HCEC 1CT (cell line): Measurements from ENCODE around the gene SLC50A1.
"Not testable (repeated sequence)": the region's sequence is repeated elsewhere in the genome, so short reads cannot be mapped to it uniquely, and the experiment has no call there.

Source experiments
- DNase-seq: peaks from one replicate; pipeline ENCODE4 v3.0.0-alpha.2; 2017

Gene SLC50A1

GRCh38 chr1:155137154-155137949, 1.7 kb downstream of the SLC50A1 start:
- DNase-seq = no peak

- peak; percentile 70 for DNase-seq
These were observed 4.4 kb downstream of the SLC50A1 start, which contains the start of gene DPM3 for GRCh38 chr1:155139895-155140629. DPM3 (minus strand) TSS chr1:155140531; CDS start chr1:155140240, 291 bp downstream.

GRCh38 chr1:155140630-155140953, 4.9 kb downstream of the SLC50A1 start:
- no peak for DNase-seq

GRCh38 chr1:155141749-155142148, 6.1 kb downstream of the SLC50A1 start:
- no peak for DNase-seq

GRCh38 chr1:155145491-155145890, 9.8 kb downstream of the SLC50A1 start:
- DNase-seq = no peak

- DNase-seq = not testable (repeated sequence)
These were observed 20.5 kb downstream of the SLC50A1 start for GRCh38 chr1:155155996-155156643.

GRCh38 chr1:155158991-155159390, 23.3 kb downstream of the SLC50A1 start:
- no peak for DNase-seq

- DNase-seq = no peak
These were observed 24.5 kb downstream of the SLC50A1 start for GRCh38 chr1:155160128-155160527.

GRCh38 chr1:155162631-155163030, 27.0 kb downstream of the SLC50A1 start:
- not testable (repeated sequence) for DNase-seq

GRCh38 chr1:155163785-155164184, 28.1 kb downstream of the SLC50A1 start:
- not testable (repeated sequence) for DNase-seq

GRCh38 chr1:155164625-155165024, 29.0 kb downstream of the SLC50A1 start:
- not testable (repeated sequence) for DNase-seq

GRCh38 chr1:155166051-155166470, 30.4 kb downstream of the SLC50A1 start:
- no peak for DNase-seq

GRCh38 chr1:155166471-155167165, 31.0 kb downstream of the SLC50A1 start:
- no peak for DNase-seq

GRCh38 chr1:155167166-155168104, 31.8 kb downstream of the SLC50A1 start:
- peak; percentile 75 for DNase-seq

- DNase-seq = not testable (repeated sequence)
These were observed 32.4 kb downstream of the SLC50A1 start for GRCh38 chr1:155168105-155168445.

GRCh38 chr1:155168456-155169210, 33.0 kb downstream of the SLC50A1 start:
- no peak for DNase-seq

- DNase-seq = no peak
These were observed 33.9 kb downstream of the SLC50A1 start for GRCh38 chr1:155169541-155169940.

- DNase-seq = no peak
These were observed 34.6 kb downstream of the SLC50A1 start for GRCh38 chr1:155170101-155170785.

GRCh38 chr1:155170806-155171205, 35.2 kb downstream of the SLC50A1 start:
- no peak for DNase-seq
